Astrocyte (in vitro differentiated cells and primary cell): Measurements from ENCODE around the gene NGDN.

Source experiments
- CTCF ChIP-seq: IDR thresholded peaks from 2 replicates; pipeline ENCODE4 v1.5.1; 2011; ENCODE audit warnings: low read depth, mild to moderate bottlenecking, inconsistent platforms, low read length, moderate library complexity; ENCODE audit not compliant: insufficient read depth
- EZH2 ChIP-seq: IDR thresholded peaks from 2 replicates; pipeline ENCODE4 v1.6.1; 2012; ENCODE audit warnings: mild to moderate bottlenecking, low read length, inconsistent platforms; ENCODE audit not compliant: insufficient read depth

- TF ChIP-seq CTCF: no peak
- no peak for TF ChIP-seq EZH2
Observed at GRCh38 chr14:23435543-23436326, 33.8 kb upstream of the NGDN start, which contains the start of gene MYH7.
